OCI-M2 (cell line): ENCODE data around the gene CD74.
"Not testable (repeated sequence)": the region's sequence is repeated elsewhere in the genome, so short reads cannot be mapped to it uniquely, and the experiment has no call there.

ENCODE experiments used
- DNase-seq: peaks from one replicate; lab custom pipeline; 2025; ENCODE audit not compliant: unreplicated experiment; lab: John Stamatoyannopoulos, UW

Gene CD74

GRCh38 chr5:150441813-150442698 lies 29.3 kb upstream of the CD74 start:
- DNase-seq = no peak

DNA sequence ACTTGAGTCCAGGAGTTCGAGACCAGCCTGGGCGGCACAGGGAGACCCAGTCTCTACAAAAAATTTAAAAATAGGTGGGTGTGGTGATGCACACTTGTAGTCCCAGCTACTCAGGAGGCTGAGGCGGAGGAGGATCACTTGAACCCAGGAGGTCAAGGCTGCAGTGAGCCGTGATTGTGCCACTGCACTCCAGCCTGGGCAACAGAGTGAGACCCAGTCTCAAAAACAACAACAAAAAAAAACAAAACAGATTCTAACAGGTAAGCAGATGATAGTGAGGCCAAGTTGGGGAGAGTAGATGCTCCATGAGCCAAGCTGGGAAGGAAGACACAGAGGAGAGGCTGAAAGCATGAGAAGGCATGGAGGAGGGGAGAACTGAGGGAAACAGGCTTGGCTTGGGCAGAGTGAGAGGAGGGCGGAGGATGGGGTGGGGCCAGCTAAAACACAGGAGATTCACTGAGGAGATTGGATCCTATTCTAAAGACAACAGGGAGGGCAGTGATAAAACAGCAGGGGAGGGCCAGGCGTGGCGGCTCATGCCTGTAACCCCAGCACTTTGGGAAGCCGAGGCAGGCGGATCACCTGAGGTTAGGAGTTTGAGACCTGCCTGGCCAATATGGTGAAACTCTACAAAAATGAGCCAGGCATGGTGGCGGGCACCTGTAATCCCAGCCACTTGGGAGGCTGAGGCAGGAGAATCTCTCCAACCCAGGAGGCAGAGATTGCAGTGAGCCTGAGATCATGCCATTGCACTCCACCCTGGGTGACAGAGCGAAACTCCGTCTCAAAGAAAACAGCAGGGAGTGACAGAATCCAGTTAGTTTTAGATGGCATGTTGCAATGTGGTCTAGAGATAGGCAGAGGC lies 28.5 kb upstream of the CD74 start:
- DNase-seq = no peak

GRCh38 chr5:150438873-150439546 lies 26.3 kb upstream of the CD74 start:
- DNase-seq = no peak

DNA sequence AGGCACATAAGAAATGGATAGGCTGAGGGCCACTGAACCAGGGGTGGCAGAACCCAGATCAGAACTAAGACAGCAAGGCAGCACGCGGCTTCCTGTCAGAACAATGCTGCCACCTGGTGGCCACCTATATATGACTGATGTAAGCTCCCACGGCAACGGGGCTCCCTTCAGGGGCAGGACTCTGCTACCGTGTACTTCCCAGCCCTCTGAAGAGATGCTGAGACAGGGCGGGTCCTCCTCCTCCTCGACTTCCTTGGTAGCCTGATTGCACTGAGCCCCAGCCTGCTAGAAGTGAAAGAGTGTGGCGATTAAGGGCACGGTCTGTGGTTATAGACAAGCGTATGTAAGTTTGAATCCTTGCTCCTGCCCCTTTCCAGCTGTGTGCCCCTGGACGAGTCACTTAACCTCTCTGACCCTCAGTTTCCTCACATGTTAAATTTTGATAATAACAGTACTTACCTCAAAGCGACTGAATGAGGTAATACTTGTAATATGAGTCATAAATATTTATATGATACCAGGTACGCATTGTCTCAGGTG lies 23.5 kb upstream of the CD74 start:
- DNase-seq = peak; percentile 48

DNA sequence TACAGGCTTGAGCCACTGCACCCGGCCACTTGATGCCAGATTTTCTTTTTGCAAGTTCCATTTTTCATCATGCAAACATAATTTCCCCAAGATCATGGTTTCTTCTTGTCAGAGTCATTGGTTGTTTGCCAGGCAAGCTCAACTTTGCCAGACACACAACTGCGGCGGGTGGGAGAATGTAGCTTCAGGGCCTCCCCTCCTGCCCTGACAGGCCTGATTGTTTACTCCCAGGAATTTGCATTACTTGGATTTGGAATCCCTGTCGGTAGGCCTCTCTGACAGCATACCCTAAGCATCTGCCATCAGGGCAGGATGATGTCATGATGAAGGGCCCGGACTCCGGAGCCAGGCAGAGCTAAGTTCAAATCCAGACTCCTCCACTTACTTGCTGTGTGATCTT lies 21.8 kb upstream of the CD74 start:
- no peak for DNase-seq

DNA sequence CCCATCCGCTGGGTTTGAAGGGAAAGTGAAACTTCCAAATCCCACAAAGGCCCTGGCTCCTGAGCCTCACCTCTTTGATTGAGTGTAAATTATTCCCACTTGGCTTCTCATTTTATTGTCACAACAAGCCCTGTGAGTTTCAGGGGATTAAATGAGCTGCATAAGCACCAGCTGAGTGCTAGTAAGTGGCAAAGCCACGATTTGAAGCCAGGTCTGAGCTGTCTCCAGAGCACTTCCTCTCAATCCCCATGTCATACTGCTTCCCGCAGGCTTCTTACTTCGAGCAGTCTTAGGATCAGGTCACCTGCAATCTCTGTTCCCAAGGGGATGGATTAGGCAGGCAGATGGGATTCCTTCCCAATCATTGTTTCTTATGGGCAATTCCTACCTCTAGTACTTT lies 18.9 kb upstream of the CD74 start:
- DNase-seq = no peak

DNA sequence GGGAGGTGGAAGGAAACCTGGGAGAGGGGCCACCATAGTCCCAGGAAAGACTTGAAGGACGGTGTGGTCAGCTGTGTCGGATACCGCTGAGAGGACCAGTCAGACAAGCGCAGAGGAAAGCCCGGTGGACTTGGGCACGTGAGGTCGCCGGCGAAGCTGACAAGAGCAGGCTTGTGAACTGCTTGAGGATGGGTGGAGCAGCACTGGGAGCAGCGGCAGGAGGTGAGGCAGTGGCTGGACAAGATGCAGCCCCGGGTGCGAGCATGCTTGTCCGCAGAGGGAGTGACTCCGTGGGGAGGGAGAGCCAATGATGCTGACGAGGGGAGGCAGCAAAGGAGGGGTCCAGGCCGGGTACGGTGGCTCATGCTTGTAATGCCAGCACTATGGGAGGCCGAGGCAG lies 18.3 kb upstream of the CD74 start:
- no peak for DNase-seq

GRCh38 chr5:150429410-150429873 lies 16.7 kb upstream of the CD74 start:
- DNase-seq = no peak

DNA sequence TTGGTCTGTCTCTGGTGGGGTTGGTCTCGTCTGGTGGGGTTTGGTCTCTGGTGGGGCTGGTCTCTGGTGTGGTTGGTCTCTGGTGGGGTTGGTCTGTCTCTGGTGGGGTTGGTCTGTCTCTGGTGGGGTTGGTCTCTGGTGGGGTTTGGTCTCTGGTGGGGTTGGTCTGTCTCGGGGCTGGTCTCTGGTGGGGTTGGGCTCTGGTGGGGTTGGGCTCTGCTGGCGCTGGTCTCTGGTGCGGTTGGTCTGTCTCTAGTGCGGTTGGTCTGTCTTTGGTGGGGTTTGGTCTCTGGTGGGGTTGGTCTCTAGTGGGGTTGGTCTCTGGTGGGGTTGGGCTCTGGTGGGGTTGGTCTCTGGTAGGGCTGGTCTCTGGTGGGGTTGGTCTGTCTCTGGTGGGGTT lies 16.3 kb upstream of the CD74 start:
- no peak for DNase-seq

- DNase-seq = no peak
Measured at GRCh38 chr5:150428106-150428876, 15.6 kb upstream of the CD74 start.

- DNase-seq = not testable (repeated sequence)
Measured at GRCh38 chr5:150426165-150426564, 13.5 kb upstream of the CD74 start.

- DNase-seq = no peak
Measured at GRCh38 chr5:150422758-150423157, 10.0 kb upstream of the CD74 start.

DNA sequence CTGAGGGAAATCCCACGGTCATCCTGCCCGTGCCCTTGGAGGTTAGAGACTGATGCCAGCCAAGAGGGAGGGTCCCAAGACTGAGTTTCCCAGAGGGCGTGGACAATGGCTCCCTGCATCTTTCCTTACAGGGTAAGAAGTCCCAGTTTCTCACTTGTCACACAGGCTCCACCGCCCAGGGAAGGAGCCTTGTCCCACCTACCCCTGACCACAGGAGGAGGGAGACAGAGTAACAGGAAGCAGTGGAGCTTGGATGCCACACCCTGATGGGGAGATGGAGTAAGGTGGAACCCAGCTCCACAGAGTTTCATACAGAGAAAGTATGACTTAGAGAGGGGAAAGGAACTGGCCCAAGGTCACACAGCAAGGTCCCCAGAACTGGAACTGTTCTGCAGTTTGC lies 9.4 kb upstream of the CD74 start:
- no peak for DNase-seq

GRCh38 chr5:150419630-150420270 lies 7.0 kb upstream of the CD74 start:
- no peak for DNase-seq

GRCh38 chr5:150413902-150414790 lies 1.4 kb upstream of the CD74 start:
- not testable (repeated sequence) for DNase-seq

- DNase-seq = no peak
Measured at GRCh38 chr5:150413176-150413901, 629 bp upstream of the CD74 start.

DNA sequence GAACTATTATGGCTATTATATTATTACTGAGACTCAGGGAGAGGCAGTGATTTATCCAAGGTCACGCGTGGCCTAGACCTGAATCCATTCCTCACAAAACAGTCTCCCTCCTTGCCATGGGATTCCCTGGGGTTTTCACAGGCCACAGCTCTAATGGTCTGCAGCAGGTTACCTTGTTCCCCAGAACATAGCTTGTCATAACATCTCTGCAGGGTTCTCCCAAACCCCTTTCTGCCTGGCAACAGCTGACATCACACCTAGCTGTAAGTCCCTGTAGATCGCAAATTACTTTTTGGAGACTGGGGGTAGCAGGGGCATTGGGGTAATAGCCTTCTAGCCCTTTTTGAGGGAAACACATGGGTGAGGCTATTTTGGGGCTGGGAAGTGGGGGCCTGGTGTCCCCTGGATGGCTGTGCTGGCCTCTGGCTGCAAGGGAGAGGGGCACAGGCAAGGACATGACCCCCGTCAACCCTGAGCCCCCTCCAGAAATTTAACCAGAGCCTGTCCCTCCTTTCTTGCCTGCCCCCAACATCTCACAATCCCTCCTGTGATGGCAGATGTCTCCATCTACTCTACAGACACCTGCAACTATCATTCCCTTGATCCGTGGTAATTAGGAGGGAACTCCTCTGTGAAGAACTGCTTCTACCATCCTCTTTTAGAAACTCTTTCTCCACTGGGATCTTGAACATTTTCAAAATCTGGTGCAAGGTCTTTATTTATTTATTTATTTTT lies 1.3 kb downstream of the CD74 start:
- DNase-seq = no peak
